HEK293T (cell line): ENCODE results near the gene LTBP2.

Experiments
- CTCF ChIA-PET: fragments of 350-600 bp; formaldehyde crosslinking; extraction: SDS; loops from one replicate; lab custom pipeline; 2021; ENCODE audit warnings: antibody characterized with exemption, inconsistent platforms; lab: Yijun Ruan, JAX
- POLR2A ChIA-PET: fragments of 350-600 bp; formaldehyde crosslinking; extraction: SDS; loops from one replicate; lab custom pipeline; 2020; ENCODE audit warnings: antibody characterized with exemption, inconsistent platforms; lab: Yijun Ruan, JAX
- DNase-seq: peaks from one replicate; pipeline ENCODE4 v3.0.0; 2012; ENCODE audit warnings: mixed read lengths; ENCODE audit errors: extremely low spot score
- ARNT ChIP-seq: fragments of 450-650 bp; IDR thresholded peaks from 2 replicates; pipeline ENCODE4 v1.6.1; 2017; ENCODE audit warnings: mild to moderate bottlenecking
- BHLHE40 ChIP-seq: fragments of 450-650 bp; IDR thresholded peaks from 2 replicates; pipeline ENCODE4 v1.6.1; 2016; ENCODE audit warnings: mild to moderate bottlenecking, moderate library complexity, borderline replicate concordance
- CTBP1 ChIP-seq: fragments of 450-650 bp; IDR thresholded peaks from 2 replicates; pipeline ENCODE4 v1.6.1; 2016; ENCODE audit warnings: borderline replicate concordance
- ELF4 ChIP-seq: fragments of 450-650 bp; IDR thresholded peaks from 2 replicates; pipeline ENCODE4 v1.6.1; 2017; ENCODE audit warnings: antibody characterized with exemption
- FOXA1 ChIP-seq: fragments of 450-650 bp; IDR thresholded peaks from 2 replicates; pipeline ENCODE4 v1.6.1; 2016; ENCODE audit warnings: mild to moderate bottlenecking
- FOXK2 ChIP-seq: fragments of 450-650 bp; IDR thresholded peaks from 2 replicates; pipeline ENCODE4 v1.6.1; 2016; ENCODE audit warnings: mild to moderate bottlenecking
- FOXM1 ChIP-seq: fragments of 450-650 bp; IDR thresholded peaks from 2 replicates; pipeline ENCODE4 v1.6.1; 2017; ENCODE audit warnings: mild to moderate bottlenecking, borderline replicate concordance
- HDGF ChIP-seq: fragments of 450-650 bp; IDR thresholded peaks from 2 replicates; pipeline ENCODE4 v1.6.1; 2017; ENCODE audit warnings: antibody characterized with exemption, borderline replicate concordance
- L3MBTL2 ChIP-seq: fragments of 450-650 bp; conservative IDR thresholded peaks from 2 replicates; pipeline ENCODE4 v1.6.1; 2016; ENCODE audit warnings: mild to moderate bottlenecking
- LEF1 ChIP-seq: fragments of 450-650 bp; IDR thresholded peaks from 2 replicates; pipeline ENCODE4 v1.6.1; 2017; ENCODE audit warnings: mild to moderate bottlenecking, borderline replicate concordance
- NFRKB ChIP-seq: fragments of 450-650 bp; IDR thresholded peaks from 2 replicates; pipeline ENCODE4 v1.6.1; 2016; ENCODE audit warnings: mild to moderate bottlenecking, moderate library complexity
- PKNOX1 ChIP-seq: fragments of 450-650 bp; IDR thresholded peaks from 2 replicates; pipeline ENCODE4 v1.6.1; 2016
- SP1 ChIP-seq: fragments of 450-650 bp; IDR thresholded peaks from 2 replicates; pipeline ENCODE4 v1.6.1; 2017
- SUZ12 ChIP-seq: fragments of 450-650 bp; IDR thresholded peaks from 2 replicates; pipeline ENCODE4 v1.6.1; 2016; ENCODE audit warnings: mild to moderate bottlenecking
- TARDBP ChIP-seq: fragments of 450-650 bp; IDR thresholded peaks from 2 replicates; pipeline ENCODE4 v1.6.1; 2016
- ZNF384 ChIP-seq: fragments of 450-650 bp; IDR thresholded peaks from 2 replicates; pipeline ENCODE4 v1.6.1; 2016

Gene LTBP2

DNA sequence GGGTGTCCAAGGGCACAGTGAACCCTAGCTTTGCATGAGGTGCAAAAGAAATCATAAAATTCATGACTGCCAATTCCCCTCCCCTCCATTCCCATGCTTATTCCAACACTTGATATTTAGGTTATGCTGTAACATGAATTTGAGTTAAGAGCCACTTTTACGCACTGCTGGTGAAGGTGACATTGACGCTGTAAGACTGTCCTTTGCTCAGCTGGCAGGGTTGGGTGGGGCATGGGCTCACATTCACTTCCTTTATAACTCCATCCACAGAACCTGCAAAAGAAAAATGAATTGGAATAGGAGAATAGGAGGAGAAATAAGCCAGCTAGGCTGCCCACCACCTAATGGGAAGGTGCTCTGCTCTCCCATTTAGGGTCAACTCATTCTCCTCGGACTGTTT lies 125.9 kb downstream of the LTBP2 start:
- POLR2A ChIA-PET = no interaction called here
- no peak for DNase-seq
- TF ChIP-seq PKNOX1 = no peak
- no peak for TF ChIP-seq LEF1
- no peak for TF ChIP-seq NFRKB
- TF ChIP-seq SP1 = no peak
- TF ChIP-seq FOXK2 = no peak
- TF ChIP-seq CTBP1 = no peak
- no peak for TF ChIP-seq ELF4
- no peak for TF ChIP-seq ZNF384
- TF ChIP-seq BHLHE40 = no peak
- TF ChIP-seq L3MBTL2 = no peak
- no peak for TF ChIP-seq TARDBP
- no peak for TF ChIP-seq HDGF
- TF ChIP-seq FOXA1 = no peak
- no peak for TF ChIP-seq ARNT
- TF ChIP-seq SUZ12 = no peak
- no peak for TF ChIP-seq FOXM1
- CTCF ChIA-PET = interaction anchor here (0.8 to 1.5 kb wide), 3 partner anchors 28 to 162 kb away, joined by 3 to 6 read pairs (median 4); no protein-coding TSS in a partner anchor

GRCh38 chr14:74483321-74483720 lies 128.7 kb downstream of the LTBP2 start:
- TF ChIP-seq BHLHE40 (no peak), LEF1 (no peak), ARNT (no peak), L3MBTL2 (no peak), ZNF384 (no peak), PKNOX1 (no peak), NFRKB (no peak), TARDBP (no peak), HDGF (no peak), ELF4 (no peak), CTBP1 (no peak), SP1 (no peak), FOXM1 (no peak), FOXK2 (no peak), FOXA1 (no peak), SUZ12 (no peak)
- no peak for DNase-seq
- POLR2A ChIA-PET = no interaction called here
- CTCF ChIA-PET = no interaction called here

DNA sequence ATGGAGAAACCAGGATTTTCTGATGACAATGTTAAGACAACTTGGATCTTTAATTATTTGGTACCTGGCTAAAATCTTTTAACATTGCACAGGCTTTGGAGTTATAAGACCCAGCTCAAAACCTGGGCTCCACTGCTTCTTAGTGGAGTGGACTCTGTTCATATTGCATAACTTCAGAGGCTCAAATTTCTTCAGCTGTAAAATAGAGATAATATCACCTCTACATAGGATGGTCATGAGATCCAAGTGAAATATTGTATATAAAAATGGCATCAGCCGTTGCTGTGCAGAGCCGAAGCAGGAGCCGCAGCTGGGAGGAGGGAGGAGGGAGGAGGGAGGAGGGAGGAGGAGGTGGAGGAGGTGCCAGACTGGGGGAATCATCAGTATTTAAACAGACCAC lies 129.5 kb downstream of the LTBP2 start:
- no peak for TF ChIP-seq HDGF
- no peak for TF ChIP-seq ZNF384
- no peak for TF ChIP-seq SUZ12
- no peak for TF ChIP-seq L3MBTL2
- no peak for TF ChIP-seq PKNOX1
- no peak for TF ChIP-seq NFRKB
- no peak for TF ChIP-seq BHLHE40
- TF ChIP-seq FOXM1 = no peak
- no peak for TF ChIP-seq FOXA1
- TF ChIP-seq LEF1 = no peak
- TF ChIP-seq ELF4 = no peak
- TF ChIP-seq TARDBP = no peak
- TF ChIP-seq CTBP1 = no peak
- TF ChIP-seq ARNT = no peak
- TF ChIP-seq FOXK2 = no peak
- ChIA-PET CTCF (interaction anchor here (0.7 kb wide), 1 partner anchor 11 kb away, joined by 3 read pairs; the partner anchor contains the start of genes ISCA2 and NPC2), POLR2A (no interaction called here)
- DNase-seq = no peak

DNA sequence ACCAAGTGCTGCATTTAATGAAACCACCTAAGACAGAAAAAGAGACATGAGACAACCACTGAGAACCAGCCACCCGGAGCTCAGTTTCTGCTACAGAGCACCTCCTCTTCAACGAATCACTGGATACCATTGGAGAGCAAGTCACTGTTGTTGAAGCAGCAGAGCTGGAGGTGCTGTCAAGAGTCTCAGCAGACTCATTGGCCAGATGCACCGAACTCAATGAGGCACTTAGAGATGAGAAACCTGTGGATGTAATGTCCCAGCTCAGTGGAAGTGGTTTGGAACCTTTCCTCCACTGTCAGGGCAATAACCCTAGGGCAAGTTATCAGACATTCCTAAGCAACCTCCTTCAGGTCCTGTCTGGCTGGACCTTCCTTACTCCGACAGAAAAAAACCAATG lies 132.0 kb downstream of the LTBP2 start:
- POLR2A ChIA-PET = no interaction called here
- CTCF ChIA-PET = interaction anchor here (0.7 to 1.2 kb wide), 4 partner anchors 115 to 154 kb away, joined by 3 to 10 read pairs (median 3); no protein-coding TSS in a partner anchor
- TF ChIP-seq SP1 (no peak), SUZ12 (no peak), FOXA1 (no peak), FOXK2 (no peak), BHLHE40 (no peak), FOXM1 (no peak), HDGF (no peak), TARDBP (no peak), CTBP1 (no peak), ARNT (no peak), NFRKB (no peak), LEF1 (no peak), ELF4 (no peak)
- no peak for DNase-seq

- CTCF ChIA-PET = interaction anchor here (0.7 to 1.4 kb wide), 8 partner anchors 10 to 121 kb away, joined by 3 to 7 read pairs (median 3); partner anchors contain the start of genes ISCA2 and NPC2
- POLR2A ChIA-PET = no interaction called here
- TF ChIP-seq SUZ12 (no peak), ZNF384 (no peak), PKNOX1 (no peak), ARNT (no peak), NFRKB (no peak), FOXA1 (no peak), HDGF (no peak), L3MBTL2 (no peak), TARDBP (no peak), FOXK2 (no peak)
- DNase-seq = peak; percentile 46
Measured at GRCh38 chr14:74478996-74479635, 132.9 kb downstream of the LTBP2 start.
